Lung (tissue), 12 donors: Measurements from ENCODE around the gene CASP8. TPM values are rescaled to one million over a fixed set of nuclear protein-coding genes. Genes with fewer than 3 reads are reported as not detected.

Source experiments
- ATAC-seq: fragments of 200-7000 bp; cut with Tn5 transposase; one replicate; pipeline ENCODE4 v1.9.1; 2020; ENCODE audit warnings: moderate number of reproducible peaks; ENCODE audit not compliant: insufficient read depth, low FRiP score
- DNase-seq, 3 donors: peaks; one replicate each; pipeline ENCODE4 v3.0.0-alpha.2; 2013 to 2017
- H3K27ac ChIP-seq, 2 donors: one replicate each; pipeline ENCODE4 v1.5.1; 2013; ENCODE audit warnings: mild to moderate bottlenecking in 2 of 2, moderate library complexity in 2 of 2, control low read depth in 1 of 2, inconsistent platforms in 1 of 2, low read depth in 1 of 2, low read length in 1 of 2
- H3K27me3 ChIP-seq, 3 donors: one replicate each; pipeline ENCODE4 v1.5.1; 2013; ENCODE audit warnings: low read length in 2 of 3; ENCODE audit not compliant: control insufficient read depth in 3 of 3, insufficient read depth in 3 of 3
- H3K36me3 ChIP-seq, 4 donors: one replicate each; pipeline ENCODE4 v1.5.1; 2013; ENCODE audit warnings: low read length in 4 of 4, mild to moderate bottlenecking in 1 of 4, moderate library complexity in 1 of 4; ENCODE audit not compliant: control insufficient read depth in 4 of 4, insufficient read depth in 4 of 4
- H3K4me1 ChIP-seq, 5 donors: one replicate each; pipeline ENCODE4 v1.5.1; 2013; ENCODE audit warnings: low read length in 5 of 5, mild to moderate bottlenecking in 2 of 5, moderate library complexity in 1 of 5; ENCODE audit not compliant: control insufficient read depth in 5 of 5, insufficient read depth in 5 of 5
- H3K4me3 ChIP-seq: one replicate; pipeline ENCODE4 v1.5.1; 2013; ENCODE audit warnings: mild to moderate bottlenecking, control low read depth, moderate library complexity
- H3K9ac ChIP-seq, 2 donors: one replicate each; pipeline ENCODE4 v1.5.1; 2013; ENCODE audit warnings: low read length in 2 of 2, control low read depth in 1 of 2; ENCODE audit not compliant: insufficient read depth in 1 of 2
- H3K9me3 ChIP-seq, 4 donors: one replicate each; pipeline ENCODE4 v1.5.1; 2013; ENCODE audit warnings: low read length in 3 of 4, mild to moderate bottlenecking in 1 of 4, moderate library complexity in 1 of 4; ENCODE audit not compliant: control insufficient read depth in 4 of 4, insufficient read depth in 3 of 4
- WGBS, 2 donors: extraction: QIAGEN DNeasy Blood & Tissue Kit; methylation state at CpG; one replicate each; pipeline ENCODE4 v1.1.7; 2013; 5-methylcytosine and 5-hydroxymethylcytosine counted together
- polyA plus RNA-seq, 2 donors: library from polyadenylated mRNA; stranded (reverse); fragments of 200-250 nt; gene quantifications; one replicate each; pipeline ENCODE4 v1.2.1, GENCODE V29; 2013
- total RNA-seq, 2 donors: library from RNA; depleted of rRNA in 1 of 2; stranded (reverse); fragments of >200 nt in 1 of 2; gene quantifications; one replicate each; pipeline ENCODE4 v1.2.1, GENCODE V29; 2014 to 2021
- TF ChIP-seq, protein P1 (sequence below): IDR thresholded peaks from 2 replicates; pipeline ENCODE4 v1.5.1; 2012; ENCODE audit warnings: mild to moderate bottlenecking; ENCODE audit errors: control extremely low read depth, extremely low read depth
- donor health status: control.
- donor health status: control.
- donor health status: Bipolar disorder and iron deficiency.
- donor health status: healthy.
- donor health status: DM: yes; HTN: yes; CAD: no.

Gene CASP8
- total and polyA plus RNA-seq, 4 donors = 18.2 to 32.3 (median 23.5) TPM

DNA sequence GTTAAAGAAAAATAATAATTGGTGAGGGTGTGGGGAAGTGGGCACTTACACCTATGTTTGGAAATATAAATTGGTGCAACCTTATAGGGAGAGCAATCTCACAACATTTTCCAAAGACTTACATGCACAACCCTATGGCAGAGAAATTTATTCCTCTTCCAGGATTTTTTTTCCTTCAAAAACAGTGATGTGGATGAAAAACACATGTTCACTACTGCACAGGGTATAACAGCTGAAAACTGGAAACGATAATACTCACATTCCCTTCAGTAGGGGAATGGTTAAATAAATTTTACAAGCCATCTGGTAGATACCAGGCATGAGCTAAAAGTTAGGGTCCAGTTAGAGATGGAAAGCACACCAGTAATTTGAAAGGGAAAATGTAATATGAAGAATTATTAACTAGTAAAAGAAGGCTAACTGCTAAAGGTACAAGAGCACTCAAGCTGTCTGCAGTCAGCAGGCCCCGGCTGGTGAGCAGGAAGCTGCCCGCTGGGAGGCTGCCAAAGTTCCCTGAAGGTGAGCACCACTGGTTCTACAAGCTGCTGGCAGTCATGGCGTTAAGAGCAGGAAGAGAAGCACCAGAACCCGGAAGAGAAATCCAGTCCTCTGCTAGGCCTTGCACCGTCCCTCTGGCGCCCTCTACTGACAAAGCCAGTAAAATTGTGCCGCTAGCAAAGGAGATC lies 28.4 kb upstream of the CASP8 start:
- ATAC-seq (peak; percentile 87), DNase-seq (peak; percentile 92 to 95 (median 94))
- H3K27me3 ChIP-seq = no peaks in the 10 kb centered on the region
- H3K27ac ChIP-seq = peak overlapping the region in 1 of 2 donors; percentile 79
- TF ChIP-seq, protein P1, sequence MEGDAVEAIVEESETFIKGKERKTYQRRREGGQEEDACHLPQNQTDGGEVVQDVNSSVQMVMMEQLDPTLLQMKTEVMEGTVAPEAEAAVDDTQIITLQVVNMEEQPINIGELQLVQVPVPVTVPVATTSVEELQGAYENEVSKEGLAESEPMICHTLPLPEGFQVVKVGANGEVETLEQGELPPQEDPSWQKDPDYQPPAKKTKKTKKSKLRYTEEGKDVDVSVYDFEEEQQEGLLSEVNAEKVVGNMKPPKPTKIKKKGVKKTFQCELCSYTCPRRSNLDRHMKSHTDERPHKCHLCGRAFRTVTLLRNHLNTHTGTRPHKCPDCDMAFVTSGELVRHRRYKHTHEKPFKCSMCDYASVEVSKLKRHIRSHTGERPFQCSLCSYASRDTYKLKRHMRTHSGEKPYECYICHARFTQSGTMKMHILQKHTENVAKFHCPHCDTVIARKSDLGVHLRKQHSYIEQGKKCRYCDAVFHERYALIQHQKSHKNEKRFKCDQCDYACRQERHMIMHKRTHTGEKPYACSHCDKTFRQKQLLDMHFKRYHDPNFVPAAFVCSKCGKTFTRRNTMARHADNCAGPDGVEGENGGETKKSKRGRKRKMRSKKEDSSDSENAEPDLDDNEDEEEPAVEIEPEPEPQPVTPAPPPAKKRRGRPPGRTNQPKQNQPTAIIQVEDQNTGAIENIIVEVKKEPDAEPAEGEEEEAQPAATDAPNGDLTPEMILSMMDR = peak; percentile 93
- no peak overlapping the region for H3K4me3 ChIP-seq
- no peaks in the 10 kb centered on the region for H3K9me3 ChIP-seq
- WGBS, 2 donors = 10 to 12% methylated on average over 8 of the region's 8 CpGs
- peaks cover 0 to 28% (median 8%) of the 10 kb centered on the region in 5 donors for H3K4me1 ChIP-seq
- no peak overlapping the region for H3K9ac ChIP-seq
- H3K36me3 ChIP-seq = no peaks in the 10 kb centered on the region

DNA sequence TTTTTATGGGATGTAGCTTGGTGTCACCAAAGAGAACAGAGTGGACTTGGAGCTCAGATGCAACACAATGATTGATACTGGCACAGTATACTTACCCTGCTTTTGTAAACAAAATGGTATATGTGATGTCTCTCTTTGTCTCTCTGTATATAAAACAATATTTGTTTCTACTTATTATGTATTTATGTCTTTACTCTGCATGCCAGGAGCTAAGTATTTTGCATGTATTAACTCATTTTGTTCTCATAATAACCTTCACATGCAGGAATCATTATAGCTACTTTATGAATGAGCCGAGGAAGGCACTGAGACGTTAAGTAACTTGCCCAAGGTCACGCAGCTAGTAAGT lies 27.9 kb upstream of the CASP8 start:
- DNase-seq (no peak), ATAC-seq (no peak)
- 27 to 40% methylated on average over 3 of the region's 3 CpGs for WGBS, 2 donors
- Histone ChIP-seq H3K9ac (peak overlapping the region in 1 of 2 donors; percentile 36), H3K4me3 (no peak overlapping the region), H3K27me3 (no peaks in the 10 kb centered on the region), H3K4me1 (peaks cover 0 to 28% (median 8%) of the 10 kb centered on the region in 5 donors), H3K36me3 (no peaks in the 10 kb centered on the region), H3K27ac (no peak overlapping the region), H3K9me3 (no peaks in the 10 kb centered on the region)
- TF ChIP-seq, protein P1 = no peak

DNA sequence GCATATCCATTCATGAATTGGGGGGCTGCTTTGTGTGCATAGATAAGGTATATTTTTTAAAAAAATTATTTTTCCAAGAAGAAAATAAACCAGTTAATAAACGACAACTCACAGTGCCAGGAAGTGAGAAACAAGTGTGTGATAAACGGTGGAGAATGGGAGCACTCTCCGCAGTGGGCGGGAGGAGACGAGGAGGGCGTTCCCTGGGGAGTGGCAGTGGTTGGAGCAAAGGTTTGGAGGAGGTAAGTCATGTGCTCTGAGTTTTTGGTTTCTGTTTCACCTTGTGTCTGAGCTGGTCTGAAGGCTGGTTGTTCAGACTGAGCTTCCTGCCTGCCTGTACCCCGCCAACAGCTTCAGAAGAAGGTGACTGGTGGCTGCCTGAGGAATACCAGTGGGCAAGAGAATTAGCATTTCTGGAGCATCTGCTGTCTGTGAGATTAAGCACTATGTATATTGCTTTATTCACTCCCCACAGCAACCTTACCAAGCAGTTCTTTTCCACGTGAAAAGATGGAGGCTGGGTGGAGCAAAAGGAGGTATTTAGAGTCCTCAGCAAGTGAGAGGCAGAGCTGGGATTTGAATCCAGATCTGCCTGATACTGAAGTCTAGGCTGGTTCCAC lies 27.0 kb upstream of the CASP8 start:
- peaks cover 0 to 32% (median 11%) of the 10 kb centered on the region in 5 donors for H3K4me1 ChIP-seq
- peak; percentile 86 for ATAC-seq
- WGBS, 2 donors = 6 to 11% methylated on average over 8 of the region's 8 CpGs
- peak overlapping the region; percentile 20 for H3K4me3 ChIP-seq
- TF ChIP-seq, protein P1 = no peak
- no peaks in the 10 kb centered on the region for H3K27me3 ChIP-seq
- H3K9ac ChIP-seq = no peak overlapping the region
- no peaks in the 10 kb centered on the region for H3K36me3 ChIP-seq
- DNase-seq = no peak
- no peaks in the 10 kb centered on the region for H3K9me3 ChIP-seq
- H3K27ac ChIP-seq = peak overlapping the region in 1 of 2 donors; percentile 80
